Occipital lobe (tissue), 2 donors: ENCODE data around the gene GALNT7. TPM values are rescaled to one million over a fixed set of nuclear protein-coding genes. Genes with fewer than 3 reads are reported as not detected.
A peak's percentile ranks its signal among the peaks of the same experiment; 100 is the strongest.

Source experiments
- DNase-seq: peaks from one replicate; lab custom pipeline; 2025; lab: John Stamatoyannopoulos, UW
- total RNA-seq: library from RNA; depleted of rRNA; stranded (reverse); fragments of >200 nt; gene quantifications from one replicate; pipeline ENCODE4 v1.2.3, GENCODE V29; 2014

GALNT7 gene
- total RNA-seq, 1 donor from 2014 or later, result 17.8 TPM

DNA sequence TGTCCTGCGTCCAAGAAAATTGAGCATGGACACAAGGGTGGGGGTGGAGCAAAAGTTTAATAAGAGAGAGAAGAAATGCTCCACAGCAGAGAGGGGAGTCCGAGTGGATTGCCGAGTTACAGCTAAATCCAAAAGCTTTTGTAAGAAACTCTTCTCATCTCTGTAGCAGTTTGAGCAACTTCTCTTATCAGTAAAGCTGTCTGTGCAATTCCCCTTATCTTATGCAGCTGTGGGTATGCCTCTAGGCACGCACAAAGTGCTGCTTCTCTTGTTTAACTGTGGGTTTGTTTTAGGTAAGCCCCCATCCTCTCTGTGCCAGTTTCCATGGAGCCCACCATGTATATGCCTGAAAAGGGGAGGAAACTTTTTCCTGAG lies 120.7 kb downstream of the GALNT7 start:
- DNase-seq, result no peak

DNA sequence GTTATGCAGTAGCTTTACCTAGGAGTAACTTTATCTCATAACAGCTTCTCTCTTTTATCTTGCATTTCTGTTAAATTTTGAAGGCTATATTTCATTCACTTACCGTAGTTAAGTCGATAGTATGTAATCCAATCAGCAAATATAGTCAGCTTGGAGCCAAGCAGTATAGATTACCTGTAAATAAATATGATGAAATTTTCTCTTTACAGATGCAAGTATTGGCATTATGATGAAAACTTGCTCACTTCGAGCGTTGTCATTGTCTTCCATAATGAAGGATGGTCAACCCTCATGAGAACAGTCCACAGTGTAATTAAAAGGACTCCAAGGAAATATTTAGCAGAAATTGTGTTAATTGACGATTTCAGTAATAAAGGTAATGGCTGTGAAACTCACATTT lies 123.3 kb downstream of the GALNT7 start:
- DNase-seq, result no peak

DNA sequence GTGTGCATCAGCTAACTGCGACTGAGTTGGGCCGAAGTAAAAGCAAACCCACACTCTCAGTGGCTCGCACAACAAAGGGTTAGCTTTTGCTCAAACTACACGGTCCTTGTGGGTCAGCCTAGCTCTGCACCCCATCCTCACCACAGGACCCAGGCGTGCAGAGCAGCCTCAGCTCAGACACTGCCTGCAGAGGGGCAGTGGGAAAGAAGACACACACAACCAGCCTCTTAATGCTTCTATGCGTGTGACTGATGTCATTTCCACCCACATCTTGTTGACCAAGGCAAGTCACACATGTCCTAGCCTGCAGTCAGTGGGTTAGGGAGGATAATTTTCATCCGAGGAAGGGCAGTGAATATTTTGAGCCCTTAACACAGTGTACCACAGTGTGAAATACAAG lies 125.1 kb downstream of the GALNT7 start:
- DNase-seq, result no peak

DNA sequence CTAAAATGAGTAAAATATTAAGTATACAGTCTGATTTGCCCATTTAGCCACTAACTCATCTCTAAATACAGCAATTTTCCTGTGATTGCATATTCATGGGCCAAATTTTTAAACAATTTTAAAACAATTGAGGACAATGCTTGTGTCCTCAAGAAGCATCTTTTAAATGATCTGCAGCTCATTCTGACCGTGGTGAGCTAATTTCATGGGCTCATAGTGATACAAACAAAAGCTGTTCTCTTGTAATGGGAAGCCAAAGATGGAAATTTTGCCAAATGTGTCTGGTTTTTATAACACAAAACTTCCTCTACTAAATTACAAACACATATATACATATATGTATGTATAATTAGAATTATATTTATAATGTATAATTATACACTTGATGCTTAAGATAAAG lies 125.8 kb downstream of the GALNT7 start:
- no peak for DNase-seq

DNA sequence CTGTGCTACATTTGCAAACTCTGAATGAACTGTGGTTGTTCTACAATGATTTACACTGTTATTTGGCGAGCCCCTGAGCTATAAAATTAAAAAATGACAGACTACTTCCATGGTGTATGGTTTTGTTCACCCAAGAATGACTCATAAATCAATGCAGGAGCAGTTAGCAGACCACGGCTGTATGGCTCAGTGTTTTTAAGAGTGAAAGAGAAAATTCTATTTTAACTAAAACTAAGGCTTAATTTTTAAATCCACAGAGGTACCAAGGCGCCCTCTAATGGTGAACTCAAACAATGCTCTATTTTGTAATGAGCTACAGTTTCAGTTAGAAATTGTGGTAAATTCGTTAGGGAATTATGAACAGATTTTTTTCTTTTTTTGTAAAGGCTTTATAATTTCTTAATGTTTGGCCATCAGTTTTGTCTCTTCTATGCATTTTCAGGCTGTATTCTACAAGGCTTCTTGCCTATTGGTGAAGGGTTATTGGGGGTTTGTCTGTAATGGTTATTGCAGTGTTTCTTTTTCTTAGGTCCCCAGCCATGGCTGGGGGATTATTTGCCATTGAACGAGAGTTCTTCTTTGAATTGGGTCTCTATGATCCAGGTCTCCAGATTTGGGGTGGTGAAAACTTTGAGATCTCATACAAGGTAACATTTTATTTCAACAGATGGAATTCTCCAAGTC lies 133.0 kb downstream of the GALNT7 start:
- DNase-seq, result no peak

DNA sequence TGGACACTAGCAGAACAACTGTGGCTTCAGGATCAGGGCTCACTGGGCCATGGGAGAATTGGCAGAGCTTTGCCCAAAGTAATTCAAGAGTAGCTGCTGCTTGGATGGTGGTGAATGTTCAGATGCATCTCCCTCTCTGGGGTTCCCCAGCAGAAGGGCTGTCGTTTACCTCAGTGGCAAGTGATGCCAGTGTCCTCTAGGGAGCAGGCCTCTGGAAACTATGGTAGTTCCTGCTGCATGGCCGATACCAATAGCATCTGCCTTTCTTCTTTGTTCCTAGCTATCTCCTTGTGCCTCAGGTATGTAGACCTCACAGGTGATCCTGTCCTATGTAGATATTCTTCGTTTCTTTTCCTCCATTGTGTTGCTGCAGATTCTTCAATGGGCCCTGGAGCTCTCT lies 139.2 kb downstream of the GALNT7 start:
- DNase-seq, result no peak

DNA sequence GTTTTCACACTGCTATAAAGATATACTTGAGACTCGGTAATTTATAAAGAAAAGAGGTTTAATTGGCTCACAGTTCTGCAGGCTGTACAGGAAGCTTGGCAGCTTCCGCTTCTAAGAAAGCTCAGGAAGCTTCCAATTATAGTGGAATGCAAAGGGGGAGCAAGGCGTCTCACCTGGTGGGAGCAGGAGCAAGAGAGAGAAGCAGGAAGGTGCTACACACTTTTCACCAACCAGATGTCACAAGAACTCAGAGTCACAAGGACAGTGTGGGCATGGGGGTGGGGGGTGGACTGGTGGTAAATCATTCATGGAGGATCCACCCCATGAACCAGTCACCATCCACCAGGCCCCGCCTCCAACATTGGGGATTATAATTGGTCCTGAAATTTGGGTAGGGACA lies 142.8 kb downstream of the GALNT7 start:
- no peak for DNase-seq

DNA sequence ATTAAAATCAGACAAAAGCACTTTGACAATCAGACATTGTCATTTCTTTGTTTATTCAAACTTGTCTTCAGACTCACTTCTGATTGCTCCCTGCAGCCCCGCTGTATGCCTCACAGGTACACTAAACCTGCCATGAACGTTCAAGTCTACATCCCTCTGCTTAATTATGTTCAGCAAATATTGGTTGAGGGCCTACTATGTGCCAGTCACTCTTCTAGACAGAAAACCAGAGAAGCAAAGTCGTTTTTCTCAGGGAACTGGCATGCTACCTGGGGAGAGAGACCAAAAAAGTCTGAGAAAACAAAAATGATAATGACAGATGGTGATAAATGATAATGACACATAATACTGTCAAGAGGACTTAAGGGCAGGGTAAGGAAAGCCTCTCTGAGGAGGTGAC lies 146.1 kb downstream of the GALNT7 start:
- no peak for DNase-seq

DNA sequence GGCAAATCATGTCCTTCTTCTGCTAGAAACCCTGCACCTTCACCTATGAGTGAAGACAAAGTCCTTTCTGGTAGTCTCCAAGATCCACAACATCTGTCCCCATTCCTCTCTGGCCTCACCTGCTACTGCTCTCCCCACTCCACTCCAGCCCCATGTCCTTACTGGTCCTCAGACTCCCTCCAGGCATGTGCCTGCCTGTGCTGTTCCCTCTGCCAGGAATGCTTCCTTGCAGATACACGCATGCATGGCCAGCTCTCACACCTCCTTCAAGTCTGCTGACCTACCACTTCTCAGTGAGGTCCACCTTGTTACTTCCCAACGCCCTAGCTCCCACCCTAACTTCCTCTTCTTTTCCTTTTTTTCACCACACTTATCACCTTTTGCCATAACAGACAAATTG lies 147.4 kb downstream of the GALNT7 start:
- no peak for DNase-seq

DNA sequence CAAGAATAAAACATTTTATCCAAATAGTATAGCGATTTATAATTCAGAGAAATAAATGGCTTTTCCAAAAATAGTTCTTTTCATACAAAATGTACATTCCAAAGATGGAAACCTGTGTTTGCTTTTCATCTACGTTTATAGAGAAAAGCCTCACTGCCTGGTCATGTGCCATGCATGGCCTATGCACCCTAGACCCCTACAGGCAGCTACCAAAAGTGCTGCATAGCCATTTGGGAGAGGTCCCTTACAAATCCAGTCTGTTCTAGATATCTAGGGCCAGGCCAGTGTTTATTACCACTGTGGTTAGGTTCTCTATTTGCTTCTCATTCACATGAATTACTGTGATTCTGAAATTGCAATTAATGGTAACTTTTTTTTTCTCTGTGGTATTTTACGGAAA lies 148.4 kb downstream of the GALNT7 start:
- no peak for DNase-seq

DNA sequence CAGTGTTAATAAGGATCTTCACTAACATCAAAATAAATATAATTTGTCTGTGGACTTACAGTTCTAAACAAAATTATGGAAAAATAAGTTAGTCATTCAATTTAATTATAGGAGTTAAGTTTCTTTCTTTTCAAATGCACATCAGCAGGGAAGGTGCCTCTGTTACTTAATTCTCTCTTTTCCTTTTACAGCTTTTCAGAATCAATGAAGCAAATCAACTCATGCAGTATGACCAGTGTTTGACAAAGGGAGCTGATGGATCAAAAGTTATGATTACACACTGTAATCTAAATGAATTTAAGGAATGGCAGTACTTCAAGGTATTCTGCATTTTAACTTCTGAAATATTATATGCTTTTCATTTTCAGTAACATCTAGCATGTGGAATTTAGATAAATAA lies 149.6 kb downstream of the GALNT7 start:
- DNase-seq, result no peak

DNA sequence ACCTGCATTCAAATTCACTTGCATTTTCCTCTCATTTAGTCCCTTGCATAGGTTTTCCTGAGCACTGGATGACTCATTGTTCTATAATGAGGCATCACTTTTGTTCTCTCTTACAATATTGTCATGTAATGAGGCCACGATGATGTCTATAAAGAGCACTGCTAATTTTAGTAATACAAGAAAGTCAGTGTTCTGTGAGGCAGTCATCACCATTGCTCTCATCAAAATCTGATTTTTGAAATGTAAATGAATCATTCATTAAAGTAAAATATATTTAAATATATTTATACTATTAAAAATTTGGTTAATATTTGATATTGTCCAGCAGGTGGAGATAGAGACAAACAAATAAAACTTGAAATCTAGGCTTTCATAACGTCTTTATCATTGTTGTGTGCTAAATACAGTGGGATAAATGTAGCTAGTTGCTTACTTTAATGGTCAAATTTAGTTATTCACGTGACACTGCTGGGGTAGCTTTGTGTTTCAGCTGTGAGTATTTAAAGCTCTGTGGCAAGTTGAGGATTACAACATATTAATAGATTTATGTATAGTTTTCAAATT lies 150.1 kb downstream of the GALNT7 start:
- DNase-seq, result no peak

DNA sequence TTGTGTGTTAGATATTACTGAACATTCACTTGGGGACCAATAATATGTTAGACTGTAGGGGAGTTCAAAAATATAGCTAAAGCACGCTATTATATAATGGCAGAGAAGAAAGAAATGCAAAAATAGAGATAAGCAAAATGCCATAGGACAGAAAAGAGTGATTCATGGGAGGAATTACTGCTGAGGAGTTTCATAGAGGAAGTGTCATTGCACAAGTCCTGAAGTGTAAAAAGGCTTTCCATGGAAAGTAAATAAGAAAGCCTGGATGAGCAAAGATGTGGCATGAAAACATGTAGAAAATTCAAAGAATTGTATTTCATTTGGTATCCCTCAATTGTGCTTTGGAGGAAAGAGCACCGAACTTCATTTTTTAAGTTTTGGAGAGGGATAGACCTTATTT lies 151.1 kb downstream of the GALNT7 start:
- DNase-seq, result no peak

DNA sequence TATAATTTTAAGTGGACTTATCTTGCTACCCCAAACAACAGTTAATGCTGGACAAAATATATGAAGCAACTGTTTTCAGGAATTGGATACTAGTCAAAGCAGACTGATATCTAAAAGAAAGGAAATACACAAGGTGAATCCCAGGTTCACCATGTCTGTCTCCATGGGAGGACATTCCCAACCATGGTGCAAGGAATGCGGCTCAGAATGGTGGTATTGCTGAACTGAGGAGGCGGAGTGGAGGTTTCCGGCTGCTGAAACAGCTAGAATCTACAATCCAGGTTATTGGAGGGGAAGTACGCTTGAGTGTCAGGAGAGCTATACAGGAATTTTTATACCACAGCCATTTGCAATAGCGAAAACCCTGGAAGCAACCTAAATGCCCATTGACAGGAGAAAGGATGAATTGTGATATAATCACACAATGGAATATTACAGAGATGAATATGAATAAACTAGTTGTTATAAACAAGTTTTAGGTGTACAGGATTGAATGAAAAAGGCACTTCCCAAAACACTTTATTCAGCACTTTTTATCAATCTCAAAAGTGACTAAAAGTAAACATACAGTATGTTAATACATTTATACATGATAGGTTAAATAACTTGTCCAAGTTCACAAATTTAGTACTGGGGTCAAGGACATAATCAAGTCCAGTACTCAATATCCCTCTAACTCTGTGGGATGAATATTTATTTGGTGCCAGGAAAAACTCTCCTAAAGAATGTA lies 156.6 kb downstream of the GALNT7 start:
- no peak for DNase-seq

DNA sequence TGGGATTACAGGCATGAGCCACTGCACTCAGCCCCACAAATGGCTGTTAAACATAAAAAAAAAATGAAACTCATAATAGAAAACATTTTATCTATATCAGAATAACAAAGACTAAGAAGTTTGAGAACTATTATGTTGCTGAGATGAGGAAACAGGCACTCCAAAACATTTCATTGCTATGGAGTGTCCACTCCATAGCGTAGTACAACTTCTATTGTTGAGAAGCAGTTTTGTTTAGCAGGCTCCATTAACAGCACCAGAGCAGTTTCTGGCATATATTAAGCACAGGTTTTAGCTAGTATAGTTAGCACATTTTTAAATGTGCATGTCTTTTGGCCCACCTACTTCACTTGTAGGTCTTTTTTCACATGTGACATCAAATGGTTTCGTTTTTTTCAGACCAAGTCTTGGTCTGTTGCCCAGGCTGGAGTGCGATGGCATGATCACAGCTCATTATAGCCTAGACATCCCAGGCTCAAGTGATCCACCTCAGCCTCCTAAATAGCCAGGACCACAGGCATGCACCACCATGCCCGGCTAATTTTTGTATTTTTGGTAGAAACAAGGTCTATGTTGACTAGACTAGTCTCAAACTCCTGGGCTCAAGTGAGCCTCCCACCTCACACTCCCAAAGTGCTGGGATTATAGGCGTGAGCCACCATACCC lies 159.8 kb downstream of the GALNT7 start:
- DNase-seq, result no peak

DNA sequence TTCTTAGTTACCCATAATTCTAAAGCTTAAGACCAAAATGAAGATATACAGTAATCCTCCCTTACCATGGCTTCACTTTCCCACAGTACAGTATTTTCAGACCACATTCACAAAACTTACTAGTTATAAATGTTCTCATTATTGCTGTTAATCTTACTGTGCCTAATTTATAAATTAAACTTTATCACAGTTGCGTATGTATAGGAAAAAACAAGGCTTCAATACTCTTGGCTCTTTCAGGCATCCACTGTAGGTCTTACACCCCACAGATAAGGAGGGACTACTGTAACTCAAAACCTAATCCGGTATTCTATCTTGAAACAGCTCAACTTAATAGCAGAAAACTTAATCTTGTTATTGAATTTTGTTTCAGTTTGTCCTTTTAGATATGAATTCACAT lies 162.0 kb downstream of the GALNT7 start:
- no peak for DNase-seq

DNA sequence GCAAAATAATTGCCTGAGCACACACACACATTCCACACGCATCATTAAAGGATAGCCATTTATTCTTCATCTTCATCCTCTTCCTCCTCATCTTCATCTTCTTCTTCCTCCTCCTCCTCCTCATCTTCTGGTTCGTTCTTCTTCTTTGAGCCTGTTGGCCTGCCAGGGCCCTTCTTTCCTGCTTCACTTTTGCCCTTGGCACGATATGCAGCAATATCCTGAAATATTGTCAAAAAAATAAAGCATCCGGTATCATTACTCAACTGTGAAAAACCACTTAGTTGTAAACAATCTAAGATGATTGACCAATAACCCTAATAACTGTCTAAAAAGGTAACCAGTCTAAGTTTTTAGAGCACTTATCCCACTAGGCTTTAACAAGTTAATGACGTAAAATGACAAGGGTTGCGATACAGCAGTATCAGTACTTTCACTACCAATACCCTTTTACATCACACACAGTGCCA lies 163.4 kb downstream of the GALNT7 start:
- no peak for DNase-seq

DNA sequence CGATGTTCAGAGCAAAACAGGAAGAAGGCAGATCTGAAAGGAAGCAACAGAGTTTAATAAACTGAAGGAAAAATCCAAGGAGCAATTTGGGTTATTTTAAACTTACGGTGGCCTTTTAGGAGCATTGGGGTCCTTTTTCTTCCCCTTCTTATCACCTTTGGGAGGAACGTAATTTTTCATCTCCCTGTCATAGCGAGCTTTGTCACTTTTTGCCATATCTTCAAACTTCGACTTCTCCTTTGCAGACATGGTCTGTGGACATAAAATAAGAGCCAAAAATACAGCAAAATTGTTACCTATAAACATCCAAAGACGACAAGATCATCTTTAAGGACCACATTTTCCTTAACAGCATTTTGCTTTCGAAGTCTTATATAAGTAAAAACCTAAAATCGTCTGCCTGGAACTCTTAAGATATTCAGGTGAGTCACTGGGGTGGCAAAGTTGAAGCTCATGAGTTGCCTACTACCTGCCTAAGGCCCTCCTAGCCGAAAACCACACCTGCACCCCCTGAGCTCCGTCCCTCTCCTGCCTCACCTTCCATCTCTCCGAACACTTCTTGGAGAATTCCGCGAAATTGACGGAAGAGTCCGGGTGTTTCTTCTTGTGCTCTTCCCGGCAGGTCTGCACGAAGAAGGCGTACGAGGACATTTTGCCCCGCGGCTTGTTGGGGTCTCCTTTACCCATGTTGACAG lies 164.5 kb downstream of the GALNT7 start:
- no peak for DNase-seq

DNA sequence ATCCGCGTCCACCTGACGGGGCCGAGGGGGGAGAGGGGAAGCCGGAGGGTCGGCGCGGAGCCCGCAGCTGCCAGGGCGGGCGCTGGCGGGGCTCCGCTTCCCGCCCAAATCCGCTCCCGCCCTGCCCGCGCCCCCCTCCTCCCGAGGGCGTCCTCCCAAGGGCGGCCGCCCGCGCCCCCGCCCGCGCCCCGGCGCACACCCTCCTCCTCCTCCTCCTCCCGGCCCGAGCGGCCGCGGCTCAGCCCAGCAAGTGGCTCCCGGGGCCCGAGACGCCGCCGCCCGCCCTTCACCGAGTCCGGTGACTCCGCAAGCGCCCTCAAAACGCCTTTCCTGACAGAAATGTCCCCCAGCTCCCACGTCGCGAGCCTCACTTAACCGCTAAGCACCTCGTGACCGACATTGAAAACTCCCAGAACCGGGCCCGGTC lies 165.1 kb downstream of the GALNT7 start:
- DNase-seq, result peak; percentile 56

DNA sequence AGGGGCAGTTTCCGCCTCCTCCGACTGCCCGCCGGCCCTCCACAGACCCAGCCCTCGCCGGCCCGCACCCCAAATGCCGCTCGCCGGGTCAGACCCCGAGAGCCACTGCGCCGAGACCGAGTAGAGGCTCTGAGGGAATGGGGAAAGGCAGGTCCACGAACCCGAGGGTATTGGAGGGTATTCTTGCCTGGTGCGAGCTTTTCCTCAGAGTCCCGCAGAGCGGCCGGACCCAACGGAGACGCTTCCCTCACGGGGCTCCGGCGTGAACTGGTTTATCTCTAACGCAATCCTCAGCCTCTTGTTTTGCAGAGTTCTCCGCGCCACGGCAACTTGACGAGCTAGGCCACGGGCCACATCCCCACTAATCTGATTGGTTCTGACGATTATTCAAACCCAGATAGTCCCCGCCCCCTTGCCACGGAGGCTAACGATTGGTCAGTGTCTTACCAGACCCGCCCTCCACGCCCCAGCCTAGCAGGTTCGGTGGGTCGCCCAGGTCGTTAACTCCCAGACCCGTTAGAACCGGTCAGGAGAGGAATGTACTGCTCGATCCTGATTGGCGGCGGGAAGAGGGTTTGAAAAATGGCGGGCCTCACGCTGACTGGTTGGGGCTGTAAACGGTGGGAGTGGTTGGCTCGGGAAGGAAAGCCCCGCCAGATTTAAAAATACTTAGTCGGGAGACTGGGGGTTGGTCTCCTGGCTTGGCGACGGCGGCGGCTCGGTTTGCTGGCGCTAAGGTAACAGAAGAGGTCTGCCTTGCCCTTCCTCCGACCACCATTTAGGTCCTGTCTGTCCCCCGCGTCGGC lies 165.7 kb downstream of the GALNT7 start, which contains the start of gene HMGB2:
Gene HMGB2 (minus strand): TSS at position 274 of the 806 bp plus-strand sequence. CDS start 709 bp downstream, outside the sequence.
- DNase-seq, result peak; percentile 99
